HepG2 (cell line): ENCODE results near the gene POLR3GL. TPM values are rescaled to one million over a fixed set of nuclear protein-coding genes. Genes with fewer than 3 reads are reported as not detected.

Source experiments
- ADNP ChIP-seq: sonication (generic); formaldehyde crosslinking; IDR thresholded peaks from 2 replicates; pipeline ENCODE4 v1.4.0; 2020; ENCODE audit warnings: missing genetic modification reagents
- ARNTL ChIP-seq: sonication (generic); formaldehyde crosslinking; IDR thresholded peaks from 2 replicates; pipeline ENCODE4 v1.4.0; 2020; ENCODE audit warnings: mild to moderate bottlenecking, missing genetic modification reagents
- IRX3 ChIP-seq: sonication (generic); formaldehyde crosslinking; IDR thresholded peaks from 2 replicates; pipeline ENCODE4 v1.8.1; 2023; ENCODE audit warnings: mild to moderate bottlenecking, low read depth, missing genetic modification reagents, borderline replicate concordance
- ISX ChIP-seq: sonication (generic); formaldehyde crosslinking; conservative IDR thresholded peaks from 2 replicates; pipeline ENCODE4 v1.5.0; 2020; ENCODE audit warnings: missing genetic modification reagents
- KLF16 ChIP-seq, 2 experiments: sonication (generic) in 1 of 2; formaldehyde crosslinking in 1 of 2; IDR thresholded peaks; 2 replicates each; pipeline versions ENCODE4 v1.6.1 to v1.8.0; 2016 to 2023; ENCODE audit warnings: missing genetic modification reagents in 2 of 2, missing compliant biosample characterization in 1 of 2
- MTA1 ChIP-seq: sonication (generic); formaldehyde crosslinking; IDR thresholded peaks from 2 replicates; pipeline ENCODE4 v1.4.0; 2020; ENCODE audit warnings: missing genetic modification reagents, mild to moderate bottlenecking, borderline replicate concordance
- MYC ChIP-seq: sonication (generic); formaldehyde crosslinking; IDR thresholded peaks from 2 replicates; pipeline ENCODE4 v1.9.0; 2021; ENCODE audit warnings: missing genetic modification reagents, borderline replicate concordance
- NFE2 ChIP-seq: sonication (generic); formaldehyde crosslinking; IDR thresholded peaks from 2 replicates; pipeline ENCODE4 v1.4.0; 2020; ENCODE audit warnings: missing genetic modification reagents
- PITX1 ChIP-seq: sonication (generic); formaldehyde crosslinking; IDR thresholded peaks from 2 replicates; pipeline ENCODE4 v1.5.1; 2020; ENCODE audit warnings: mild to moderate bottlenecking, missing genetic modification reagents
- PTBP1 ChIP-seq: fragments of 200-400 bp; formaldehyde crosslinking; IDR thresholded peaks from 2 replicates; pipeline ENCODE4 v1.6.1; 2018; ENCODE audit warnings: low read length, low read depth; ENCODE audit not compliant: poor library complexity, severe bottlenecking
- REL ChIP-seq: sonication (generic); formaldehyde crosslinking; conservative IDR thresholded peaks from 2 replicates; pipeline ENCODE4 v1.8.0; 2022; ENCODE audit warnings: mild to moderate bottlenecking, missing genetic modification reagents, moderate library complexity
- SCMH1 ChIP-seq: sonication (generic); formaldehyde crosslinking; IDR thresholded peaks from 2 replicates; pipeline ENCODE4 v1.9.0; 2021; ENCODE audit warnings: missing genetic modification reagents, mild to moderate bottlenecking, borderline replicate concordance
- SRY ChIP-seq: sonication (generic); formaldehyde crosslinking; IDR thresholded peaks from 2 replicates; pipeline ENCODE4 v1.8.0; 2022; ENCODE audit warnings: mild to moderate bottlenecking, missing genetic modification reagents
- ZFAT ChIP-seq: sonication (generic); formaldehyde crosslinking; conservative IDR thresholded peaks from 2 replicates; pipeline ENCODE4 v1.8.1; 2023; ENCODE audit warnings: missing genetic modification reagents, inconsistent platforms
- ZNF383 ChIP-seq: sonication (generic); formaldehyde crosslinking; IDR thresholded peaks from 2 replicates; pipeline ENCODE4 v1.4.0; 2020; ENCODE audit warnings: missing genetic modification reagents, mild to moderate bottlenecking, borderline replicate concordance
- ZNF468 ChIP-seq: sonication (generic); formaldehyde crosslinking; IDR thresholded peaks from 2 replicates; pipeline ENCODE4 v1.8.0; 2022; ENCODE audit warnings: mild to moderate bottlenecking, moderate library complexity, missing genetic modification reagents
- ZNF549 ChIP-seq: sonication (generic); formaldehyde crosslinking; IDR thresholded peaks from 2 replicates; pipeline ENCODE4 v1.5.0; 2020; ENCODE audit warnings: missing genetic modification reagents
- ZNF572 ChIP-seq: sonication (generic); formaldehyde crosslinking; IDR thresholded peaks from 2 replicates; pipeline ENCODE4 v1.5.1; 2020; ENCODE audit warnings: mild to moderate bottlenecking, missing genetic modification reagents
- ZNF619 ChIP-seq: sonication (generic); formaldehyde crosslinking; IDR thresholded peaks from 2 replicates; pipeline ENCODE4 v1.4.0; 2020; ENCODE audit warnings: mild to moderate bottlenecking, missing genetic modification reagents
- ZNF652 ChIP-seq: IDR thresholded peaks from 2 replicates; pipeline ENCODE4 v1.6.1; 2016; ENCODE audit warnings: low read depth, borderline replicate concordance
- ZNF747 ChIP-seq: sonication (generic); formaldehyde crosslinking; IDR thresholded peaks from 2 replicates; pipeline ENCODE4 v1.8.1; 2023; ENCODE audit warnings: missing genetic modification reagents, mild to moderate bottlenecking, borderline replicate concordance
- ZNF761 ChIP-seq: sonication (generic); formaldehyde crosslinking; conservative IDR thresholded peaks from 2 replicates; pipeline ENCODE4 v1.4.0; 2020; ENCODE audit warnings: mild to moderate bottlenecking, missing genetic modification reagents
- ZNF850 ChIP-seq: sonication (generic); formaldehyde crosslinking; conservative IDR thresholded peaks from 2 replicates; pipeline ENCODE4 v1.9.0; 2021; ENCODE audit warnings: mild to moderate bottlenecking, missing genetic modification reagents
- ZSCAN21 ChIP-seq: sonication (generic); formaldehyde crosslinking; IDR thresholded peaks from 2 replicates; pipeline ENCODE4 v1.8.0; 2022; ENCODE audit warnings: mild to moderate bottlenecking, missing genetic modification reagents, moderate library complexity, borderline replicate concordance
- polyA plus RNA-seq, 8 experiments: library from polyadenylated mRNA; depleted of rRNA in 3 of 8; stranded (reverse) in 7 of 8; unstranded in 1 of 8; fragments of >200 nt; fragmentation: Illumina TruSeq in 4 of 8; extraction: Trizol in 4 of 8; gene quantifications; 2 replicates each; pipeline versions ENCODE4 v1.2.1 to v1.2.3, GENCODE V29; 2011 to 2016; ENCODE audit warnings: low read depth in 4 of 8, missing spikeins in 1 of 8, mixed read lengths in 1 of 8; ENCODE audit not compliant: insufficient read depth in 1 of 8
- total RNA-seq, 5 experiments: library from RNA; depleted of rRNA; stranded (reverse); fragments of >200 nt; fragmentation: Illumina TruSeq; extraction: Trizol; gene quantifications; 2 replicates each; pipeline ENCODE4 v1.2.3, GENCODE V29; 2016; ENCODE audit warnings: low read depth in 1 of 5
- TF ChIP-seq, protein P1 (sequence below): sonication (generic); formaldehyde crosslinking; IDR thresholded peaks from 2 replicates; pipeline ENCODE4 v1.4.0; 2020; ENCODE audit warnings: missing genetic modification reagents

POLR3GL gene
- total and polyA plus RNA-seq, 2 of the 13 experiments (the other 11 are each of a cell fraction or from before 2014, with no cell fraction given): 11.5 to 12.4 TPM

DNA sequence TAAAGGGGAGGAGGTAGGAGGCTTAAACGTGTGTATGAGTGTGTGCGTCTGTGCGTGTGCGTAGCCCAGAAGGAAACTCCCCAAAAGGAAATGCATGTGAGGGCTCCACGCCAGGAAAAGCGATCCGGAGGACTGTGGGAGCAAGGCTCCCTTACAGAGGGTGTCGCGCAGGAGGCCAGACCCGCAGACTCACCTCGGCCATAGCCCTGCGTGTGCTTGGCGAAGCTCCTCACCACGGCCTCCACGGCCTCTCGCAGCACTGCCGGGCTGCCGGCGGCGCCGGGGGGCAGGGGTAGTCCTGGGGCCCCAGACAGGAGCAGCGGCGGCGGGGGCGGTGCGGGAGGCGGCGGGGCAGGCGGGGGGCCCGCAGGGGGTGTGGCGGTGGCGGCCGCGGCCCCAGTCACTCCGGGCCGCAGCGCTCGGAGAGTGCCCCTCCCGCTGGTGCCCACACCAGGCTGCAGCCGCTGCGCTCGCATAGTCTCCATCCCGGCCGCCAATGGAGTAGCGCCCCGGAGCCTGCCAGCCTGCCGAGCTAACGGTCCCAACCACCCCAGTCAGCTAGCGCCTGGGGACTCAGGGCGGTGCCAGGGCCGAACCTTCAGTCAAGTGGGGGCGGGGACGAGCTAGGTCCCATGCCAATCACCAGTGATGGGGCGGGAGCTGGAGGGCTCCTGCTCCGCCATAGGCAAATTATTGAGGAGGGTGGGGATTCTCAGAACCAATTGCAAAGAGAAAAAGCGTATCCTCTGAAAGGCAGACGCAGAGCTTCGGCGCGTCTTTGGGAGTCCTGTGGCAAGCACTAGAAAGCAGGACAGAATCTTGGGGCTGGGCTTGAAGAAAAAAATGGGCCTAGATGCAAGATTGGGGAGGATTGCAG lies 6.8 kb upstream of the POLR3GL start, which contains the start of gene LIX1L (continued):
- TF ChIP-seq IRX3 (CRISPR knock-in tag) (peak; percentile 59; the same call in 1 of the 2 replicates), ZNF383 (CRISPR knock-in tag) (no peak), PITX1 (CRISPR knock-in tag) (no peak), MTA1 (CRISPR knock-in tag) (no peak), SRY (peak; percentile 73; the same call in 1 of the 2 replicates), ADNP (CRISPR knock-in tag) (no peak), ARNTL (CRISPR knock-in tag) (no peak), NFE2 (CRISPR knock-in tag) (no peak), KLF16 (CRISPR knock-in tag; IDR thresholded peaks at IDR 0.05) (peak in 1 of 2 experiments; percentile 76; a peak in 2 of 4 replicates), ZNF747 (CRISPR knock-in tag) (peak; percentile 53; the same call in 1 of the 2 replicates), ZNF549 (no peak), ZNF761 (CRISPR knock-in tag) (no peak), ZNF468 (no peak), REL (no peak), ZFAT (CRISPR knock-in tag) (no peak), ZNF850 (CRISPR knock-in tag) (no peak), MYC (no peak), ISX (CRISPR knock-in tag) (no peak), ZSCAN21 (CRISPR knock-in tag) (peak; percentile 69; the same call in 1 of the 2 replicates), ZNF572 (CRISPR knock-in tag) (no peak), ZNF619 (no peak), PTBP1 (no peak), ZNF652 (CRISPR knock-in tag) (no peak), SCMH1 (CRISPR knock-in tag) (no peak)
- TF ChIP-seq, protein P1, sequence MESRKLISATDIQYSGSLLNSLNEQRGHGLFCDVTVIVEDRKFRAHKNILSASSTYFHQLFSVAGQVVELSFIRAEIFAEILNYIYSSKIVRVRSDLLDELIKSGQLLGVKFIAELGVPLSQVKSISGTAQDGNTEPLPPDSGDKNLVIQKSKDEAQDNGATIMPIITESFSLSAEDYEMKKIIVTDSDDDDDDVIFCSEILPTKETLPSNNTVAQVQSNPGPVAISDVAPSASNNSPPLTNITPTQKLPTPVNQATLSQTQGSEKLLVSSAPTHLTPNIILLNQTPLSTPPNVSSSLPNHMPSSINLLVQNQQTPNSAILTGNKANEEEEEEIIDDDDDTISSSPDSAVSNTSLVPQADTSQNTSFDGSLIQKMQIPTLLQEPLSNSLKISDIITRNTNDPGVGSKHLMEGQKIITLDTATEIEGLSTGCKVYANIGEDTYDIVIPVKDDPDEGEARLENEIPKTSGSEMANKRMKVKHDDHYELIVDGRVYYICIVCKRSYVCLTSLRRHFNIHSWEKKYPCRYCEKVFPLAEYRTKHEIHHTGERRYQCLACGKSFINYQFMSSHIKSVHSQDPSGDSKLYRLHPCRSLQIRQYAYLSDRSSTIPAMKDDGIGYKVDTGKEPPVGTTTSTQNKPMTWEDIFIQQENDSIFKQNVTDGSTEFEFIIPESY: no peak
